A549 (cell line): ENCODE measurements around the gene RABEP1.

Experiments used
- CTCF ChIP-seq: fragments of >200 bp; sonication (Bioruptor Twin); formaldehyde crosslinking; IDR thresholded peaks from 3 replicates; pipeline ENCODE4 v1.5.1; 2016
- EHMT2 ChIP-seq: fragments of 200-600 bp; sonication (generic); IDR thresholded peaks from 2 replicates; pipeline ENCODE4 v1.6.1; 2016; ENCODE audit warnings: antibody characterized with exemption, low read depth, mild to moderate bottlenecking, moderate library complexity
- FOSL2 ChIP-seq, 2 experiments: fragments of 450-650 bp in 1 of 2; fragments of >200 bp in 1 of 2; sonication (Bioruptor Twin) in 1 of 2; formaldehyde crosslinking; IDR thresholded peaks; 2 replicates each; pipeline versions ENCODE4 v1.5.0 to v1.6.1; 2016 to 2020; ENCODE audit warnings: mild to moderate bottlenecking in 1 of 2, moderate library complexity in 1 of 2
- POLR2A ChIP-seq: IDR thresholded peaks from 2 replicates; pipeline ENCODE4 v1.6.1; 2012; ENCODE audit warnings: mild to moderate bottlenecking, low read length
- RARB ChIP-seq: fragments of 250-450 bp; sonication (Bioruptor Pico); IDR thresholded peaks from 2 replicates; pipeline ENCODE4 v1.8.0; 2021; ENCODE audit warnings: mild to moderate bottlenecking, moderate library complexity
- RNF2 ChIP-seq: fragments of 200-600 bp; sonication (generic); IDR thresholded peaks from 2 replicates; pipeline ENCODE4 v1.6.1; 2016; ENCODE audit warnings: low read depth, mild to moderate bottlenecking, antibody characterized with exemption, moderate library complexity, borderline replicate concordance
- SREBF2 ChIP-seq: fragments of 450-650 bp; IDR thresholded peaks from 2 replicates; pipeline ENCODE4 v1.6.1; 2014; ENCODE audit warnings: mild to moderate bottlenecking, moderate library complexity

- no peak for TF ChIP-seq RNF2
- no peak for TF ChIP-seq EHMT2
- no peak for TF ChIP-seq FOSL2 (IDR thresholded peaks at IDR 0.05)
- no peak for TF ChIP-seq FOSL2 (CRISPR knock-in tag; IDR thresholded peaks at IDR 0.05)
- no peak for TF ChIP-seq CTCF
- no peak for TF ChIP-seq SREBF2
- no peak for TF ChIP-seq RARB (CRISPR knock-in tag)
- no peak for TF ChIP-seq POLR2A
Measured at GRCh38 chr17:5391678-5392077, 109.6 kb downstream of the RABEP1 start.
